Uterus (tissue), 2 donors: ENCODE results near the gene ALKBH3.

ENCODE experiments used
- POLR2A ChIP-seq, 2 donors: fragments of 450-650 bp; IDR thresholded peaks; one replicate each; pipeline ENCODE4 v1.6.1; 2016; ENCODE audit warnings: antibody characterized with exemption in 2 of 2, mild to moderate bottlenecking in 1 of 2, moderate library complexity in 1 of 2
- TF ChIP-seq, protein P1 (sequence below), 4 experiments: fragments of 200-600 bp in 2 of 4; fragments of 450-650 bp in 2 of 4; sonication (generic) in 2 of 4; IDR thresholded peaks; one replicate each; pipeline ENCODE4 v1.5.1; 2016 to 2019; ENCODE audit warnings: antibody characterized with exemption in 4 of 4, mild to moderate bottlenecking in 2 of 4, moderate library complexity in 1 of 4

DNA sequence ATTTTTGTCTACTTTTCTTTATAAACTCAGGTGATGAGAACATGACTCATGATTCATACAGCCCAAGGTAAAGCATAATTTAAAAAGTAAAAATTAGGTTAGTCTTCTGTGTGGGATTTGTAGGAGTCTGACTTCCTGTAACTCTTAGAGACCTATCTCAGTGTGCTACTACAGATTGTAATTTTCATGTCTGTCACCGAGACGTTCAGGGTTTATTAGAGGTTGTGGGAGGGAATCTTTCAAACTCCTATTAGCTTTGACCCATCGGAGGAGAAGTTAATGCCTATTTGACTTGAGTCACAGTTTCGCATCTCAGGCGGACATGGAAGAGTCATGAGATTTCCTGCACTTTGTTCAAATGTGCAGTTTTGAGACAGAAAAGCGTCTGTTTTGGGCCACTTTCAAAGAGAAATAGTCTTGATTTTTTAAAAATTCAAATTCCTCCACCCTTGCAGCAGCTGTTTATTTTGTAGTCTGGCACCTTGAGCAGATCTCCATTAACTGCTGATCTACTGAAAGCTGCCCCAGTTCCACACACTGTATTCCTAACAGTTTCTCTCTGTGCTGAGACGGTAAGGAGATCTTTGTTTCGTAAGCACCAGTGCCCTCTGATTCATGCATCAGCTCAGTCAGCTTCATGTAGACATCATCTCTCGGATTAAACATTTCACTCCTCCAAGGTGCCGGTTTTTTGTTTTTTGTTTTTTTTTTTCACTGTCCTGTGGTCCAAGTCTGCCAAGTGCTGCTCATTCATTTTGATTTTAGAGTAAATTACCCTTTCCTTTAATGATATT lies 24.3 kb downstream of the ALKBH3 start:
- TF ChIP-seq, protein P1, sequence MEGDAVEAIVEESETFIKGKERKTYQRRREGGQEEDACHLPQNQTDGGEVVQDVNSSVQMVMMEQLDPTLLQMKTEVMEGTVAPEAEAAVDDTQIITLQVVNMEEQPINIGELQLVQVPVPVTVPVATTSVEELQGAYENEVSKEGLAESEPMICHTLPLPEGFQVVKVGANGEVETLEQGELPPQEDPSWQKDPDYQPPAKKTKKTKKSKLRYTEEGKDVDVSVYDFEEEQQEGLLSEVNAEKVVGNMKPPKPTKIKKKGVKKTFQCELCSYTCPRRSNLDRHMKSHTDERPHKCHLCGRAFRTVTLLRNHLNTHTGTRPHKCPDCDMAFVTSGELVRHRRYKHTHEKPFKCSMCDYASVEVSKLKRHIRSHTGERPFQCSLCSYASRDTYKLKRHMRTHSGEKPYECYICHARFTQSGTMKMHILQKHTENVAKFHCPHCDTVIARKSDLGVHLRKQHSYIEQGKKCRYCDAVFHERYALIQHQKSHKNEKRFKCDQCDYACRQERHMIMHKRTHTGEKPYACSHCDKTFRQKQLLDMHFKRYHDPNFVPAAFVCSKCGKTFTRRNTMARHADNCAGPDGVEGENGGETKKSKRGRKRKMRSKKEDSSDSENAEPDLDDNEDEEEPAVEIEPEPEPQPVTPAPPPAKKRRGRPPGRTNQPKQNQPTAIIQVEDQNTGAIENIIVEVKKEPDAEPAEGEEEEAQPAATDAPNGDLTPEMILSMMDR (IDR thresholded peaks at IDR 0.05): no peak
- TF ChIP-seq POLR2A (IDR thresholded peaks at IDR 0.05): no peak
